ENCODE results near the gene SLC25A6. TPM values are rescaled to one million over a fixed set of nuclear protein-coding genes. Genes with fewer than 3 reads are reported as not detected.
"Not testable (repeated sequence)": the region's sequence is repeated elsewhere in the genome, so short reads cannot be mapped to it uniquely, and the experiment has no call there.

SLC25A6 gene
- total RNA-seq, 1 donor from 2014 or later = 256 TPM

- DNase-seq (ENCODE audit: low read depth, low spot score) = no peak
These were observed 24.4 kb upstream of the SLC25A6 start for GRCh38 chrX:1416327-1416784.

GRCh38 chrX:1412551-1413161 lies 20.7 kb upstream of the SLC25A6 start:
- DNase-seq (ENCODE audit: low read depth, low spot score) = no peak

- DNase-seq (ENCODE audit: low read depth, low spot score) = no peak
These were observed 19.4 kb upstream of the SLC25A6 start for GRCh38 chrX:1411326-1411725.

- DNase-seq (ENCODE audit: low read depth, low spot score) = no peak
These were observed 15.1 kb upstream of the SLC25A6 start for GRCh38 chrX:1407035-1407434.

- DNase-seq (ENCODE audit: low read depth, low spot score) = not testable (repeated sequence)
These were observed 13.9 kb upstream of the SLC25A6 start for GRCh38 chrX:1405769-1406168.

- not testable (repeated sequence) for DNase-seq (ENCODE audit: low read depth, low spot score)
These were observed 12.0 kb upstream of the SLC25A6 start for GRCh38 chrX:1403867-1404266.

GRCh38 chrX:1403228-1403627 lies 11.3 kb upstream of the SLC25A6 start:
- no peak for DNase-seq (ENCODE audit: low read depth, low spot score)

- no peak for DNase-seq (ENCODE audit: low read depth, low spot score)
These were observed 9.9 kb upstream of the SLC25A6 start for GRCh38 chrX:1401611-1402430.

GRCh38 chrX:1400742-1401471 lies 9.0 kb upstream of the SLC25A6 start:
- DNase-seq (ENCODE audit: low read depth, low spot score) = no peak

- DNase-seq (ENCODE audit: low read depth, low spot score) = no peak
These were observed 8.1 kb upstream of the SLC25A6 start for GRCh38 chrX:1400049-1400448.

GRCh38 chrX:1398431-1399340 lies 6.8 kb upstream of the SLC25A6 start:
- DNase-seq (ENCODE audit: low read depth, low spot score) = no peak

- no peak for DNase-seq (ENCODE audit: low read depth, low spot score)
These were observed 5.7 kb upstream of the SLC25A6 start for GRCh38 chrX:1397441-1398270.

GRCh38 chrX:1397001-1397400 lies 5.1 kb upstream of the SLC25A6 start:
- no peak for DNase-seq (ENCODE audit: low read depth, low spot score)

GRCh38 chrX:1395646-1396216 lies 3.8 kb upstream of the SLC25A6 start:
- no peak for DNase-seq (ENCODE audit: low read depth, low spot score)

- DNase-seq (ENCODE audit: low read depth, low spot score) = no peak
These were observed 3.0 kb upstream of the SLC25A6 start for GRCh38 chrX:1394731-1395501.

GRCh38 chrX:1393871-1394615 lies 2.1 kb upstream of the SLC25A6 start:
- DNase-seq (ENCODE audit: low read depth, low spot score) = no peak

GRCh38 chrX:1392376-1393068 lies 609 bp upstream of the SLC25A6 start:
- peak; percentile 33 for DNase-seq (ENCODE audit: low read depth, low spot score)

- DNase-seq (ENCODE audit: low read depth, low spot score) = no peak
These were observed 575 bp downstream of the SLC25A6 start for GRCh38 chrX:1391370-1391706.

Data from pulmonary artery endothelial cell (primary cell).